ENCODE data around the gene FBXL14.

DNA sequence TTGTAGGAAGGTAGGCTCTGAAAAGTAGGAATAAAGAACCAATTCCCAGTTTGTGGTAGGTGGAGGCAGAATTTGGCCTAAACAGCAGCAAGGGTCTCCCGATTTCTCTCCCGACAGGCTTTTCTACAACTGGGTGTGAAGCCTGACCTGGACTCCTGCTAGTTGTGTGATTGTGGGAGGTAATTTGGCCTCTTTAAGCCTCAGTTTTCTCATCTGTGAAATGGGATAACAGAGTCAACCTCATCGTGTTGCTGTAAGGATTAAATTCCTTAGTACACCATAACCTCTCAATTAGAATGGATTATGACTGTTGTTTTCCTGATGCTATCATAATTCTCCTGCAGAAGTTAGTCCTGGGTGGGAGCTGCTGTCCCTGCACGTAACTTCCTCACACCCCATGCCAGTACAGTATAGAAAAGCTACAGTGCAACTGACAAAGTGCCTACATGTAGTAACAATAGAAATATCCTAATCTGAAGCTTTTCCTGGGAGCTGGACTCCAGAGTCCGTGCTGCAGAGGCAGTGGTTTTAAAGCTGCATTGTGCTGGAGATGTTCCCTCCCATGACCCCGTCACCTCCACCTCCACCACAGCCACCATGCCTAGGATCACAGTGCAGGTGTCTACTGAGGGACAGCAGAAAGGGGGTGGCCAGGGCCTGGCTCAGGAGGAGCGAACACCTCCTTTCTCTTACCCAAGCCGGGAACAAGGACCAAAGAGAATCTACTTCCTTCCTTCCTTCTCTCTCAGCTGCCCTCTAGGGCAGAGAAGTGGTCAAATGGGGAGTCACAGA is 76.5 kb downstream of the FBXL14 start:
- TF ChIP-seq TEAD4 (IDR thresholded peaks at IDR 0.05) (no peak), REST (IDR thresholded peaks at IDR 0.05; ENCODE audit: low read depth) (no peak), TCF12 (IDR thresholded peaks at IDR 0.05; ENCODE audit: low read depth) (no peak), ZBTB7A (IDR thresholded peaks at IDR 0.05; ENCODE audit: low read depth) (no peak), EGR1 (IDR thresholded peaks at IDR 0.05) (no peak), CEBPB (IDR thresholded peaks at IDR 0.05) (no peak), EP300 (IDR thresholded peaks at IDR 0.05; ENCODE audit: borderline replicate concordance) (no peak), MAX (IDR thresholded peaks at IDR 0.05) (no peak), NFIC (IDR thresholded peaks at IDR 0.05) (no peak), TAF1 (IDR thresholded peaks at IDR 0.05; ENCODE audit: low read depth) (no peak), FOXM1 (IDR thresholded peaks at IDR 0.05; ENCODE audit: borderline replicate concordance, low read depth) (no peak), USF1 (IDR thresholded peaks at IDR 0.05) (no peak), CREB1 (IDR thresholded peaks at IDR 0.05; ENCODE audit: low read depth) (no peak)
